BLaER1 treated with 17β-estradiol and CSF1 and Interleukin-3, amounts not matched to agents 10 nM and 100 nM (cell line): ENCODE data around the gene PPP4R4.

Source experiments
- H3K27ac ChIP-seq, 11 experiments: shearing (Covaris generic); formaldehyde crosslinking; 2 replicates each; pipeline ENCODE4 v1.8.1; 2022
- H3K27me3 ChIP-seq, 11 experiments: shearing (Covaris generic); formaldehyde crosslinking; 2 replicates each; pipeline ENCODE4 v1.8.1; 2022
- H3K36me3 ChIP-seq, 11 experiments: shearing (Covaris generic); formaldehyde crosslinking; 2 replicates each; pipeline ENCODE4 v1.8.1; 2022
- H3K4me1 ChIP-seq, 10 experiments: shearing (Covaris generic); formaldehyde crosslinking; 2 replicates each; pipeline ENCODE4 v1.8.1; 2022
- H3K4me2 ChIP-seq, 11 experiments: shearing (Covaris generic); formaldehyde crosslinking; 2 replicates each; pipeline ENCODE4 v1.8.1; 2022
- H3K4me3 ChIP-seq, 10 experiments: shearing (Covaris generic); formaldehyde crosslinking; 2 replicates each; pipeline ENCODE4 v1.8.1; 2022
- H3K9ac ChIP-seq, 11 experiments: shearing (Covaris generic); formaldehyde crosslinking; 2 replicates each; pipeline ENCODE4 v1.8.1; 2022
- H3K9me3 ChIP-seq, 11 experiments: shearing (Covaris generic); formaldehyde crosslinking; replicated peaks in 1 of 11; 2 replicates each; pipeline ENCODE4 v1.8.1; 2022
- H4K20me1 ChIP-seq, 11 experiments: shearing (Covaris generic); formaldehyde crosslinking; 2 replicates each; pipeline ENCODE4 v1.8.1; 2022
- Cebpa-rat ChIP-seq, 11 experiments: shearing (Covaris generic); IDR thresholded peaks; 2 replicates each; pipeline ENCODE4 v1.8.1; 2022

PPP4R4 gene, protein sequence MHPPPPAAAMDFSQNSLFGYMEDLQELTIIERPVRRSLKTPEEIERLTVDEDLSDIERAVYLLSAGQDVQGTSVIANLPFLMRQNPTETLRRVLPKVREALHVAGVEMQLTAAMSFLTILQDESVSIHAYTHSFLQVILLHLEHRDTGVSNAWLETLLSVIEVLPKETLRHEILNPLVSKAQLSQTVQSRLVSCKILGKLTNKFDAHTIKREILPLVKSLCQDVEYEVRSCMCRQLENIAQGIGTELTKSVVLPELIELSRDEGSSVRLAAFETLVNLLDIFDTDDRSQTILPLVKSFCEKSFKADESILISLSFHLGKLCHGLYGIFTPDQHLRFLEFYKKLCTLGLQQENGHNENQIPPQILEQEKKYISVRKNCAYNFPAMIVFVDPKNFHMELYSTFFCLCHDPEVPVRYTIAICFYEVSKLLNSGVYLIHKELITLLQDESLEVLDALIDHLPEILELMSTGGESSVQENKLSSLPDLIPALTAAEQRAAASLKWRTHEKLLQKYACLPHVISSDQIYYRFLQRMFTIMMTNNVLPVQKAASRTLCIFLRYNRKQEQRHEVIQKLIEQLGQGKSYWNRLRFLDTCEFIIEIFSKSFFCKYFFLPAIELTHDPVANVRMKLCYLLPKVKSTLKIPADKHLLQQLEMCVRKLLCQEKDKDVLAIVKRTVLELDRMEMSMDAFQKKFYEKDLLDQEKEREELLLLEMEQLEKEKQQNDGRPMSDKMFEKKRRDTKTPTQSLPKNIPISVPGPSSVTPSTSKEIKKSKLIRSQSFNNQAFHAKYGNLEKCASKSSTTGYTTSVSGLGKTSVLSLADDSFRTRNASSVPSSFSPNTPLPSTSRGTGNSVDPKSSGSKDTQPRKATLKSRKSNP

DNA sequence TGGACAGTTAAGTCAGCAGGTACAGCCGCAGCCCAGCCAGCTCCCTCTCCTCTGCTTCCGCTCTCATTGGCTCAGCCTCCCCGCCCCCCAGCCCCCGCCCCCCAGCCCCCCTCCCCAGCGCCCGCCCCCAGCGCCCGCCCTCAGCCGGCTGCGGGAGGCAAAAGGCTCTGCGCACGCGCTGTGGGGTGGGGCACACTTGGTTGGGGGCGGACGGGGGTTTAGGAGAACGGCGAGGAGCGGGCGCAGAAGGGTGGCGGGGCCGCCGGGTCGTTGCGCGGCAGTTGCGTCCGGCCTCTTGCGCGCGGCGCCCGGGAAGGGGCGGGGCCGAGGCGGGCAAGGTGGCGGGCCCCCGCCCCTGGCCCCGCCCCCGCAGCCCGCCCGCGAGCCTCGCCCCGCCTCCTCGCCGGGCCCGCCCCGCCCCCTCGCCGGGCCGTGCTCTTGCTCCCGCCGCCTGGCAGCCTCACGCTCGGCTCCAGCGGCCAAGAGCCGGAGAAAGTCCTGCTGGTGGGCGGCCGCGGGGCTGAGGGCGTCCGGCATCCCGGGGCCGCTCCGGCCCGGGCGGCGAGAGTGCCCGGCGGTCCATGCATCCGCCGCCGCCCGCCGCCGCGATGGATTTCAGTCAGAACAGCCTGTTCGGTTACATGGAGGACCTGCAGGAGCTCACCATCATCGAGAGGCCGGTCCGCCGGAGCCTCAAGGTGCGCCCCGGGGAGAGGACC, at the start of gene PPP4R4:
PPP4R4 (plus strand) TSS at position 438 of the 719 bp plus-strand sequence; CDS start at position 582, 144 bp downstream.
- no peak for TF ChIP-seq Cebpa-rat (IDR thresholded peaks at IDR 0.05)
- Histone ChIP-seq H3K36me3 (no peaks in the 10 kb centered on the region), H3K4me1 (peaks cover 0 to 17% (median 7%) of the 10 kb centered on the region in 10 experiments; a peak in 14 of 20 replicates), H3K9ac (peak within 1 kb of the TSS; percentile 58 to 78 (median 73); a peak in 20 of 22 replicates), H3K27me3 (peaks cover 40 to 64% (median 48%) of the 10 kb centered on the region in 11 experiments), H3K27ac (peak within 1 kb of the TSS in 10 of 11 experiments; percentile 38 to 67 (median 52); a peak in 13 of 22 replicates), H3K4me3 (peak within 1 kb of the TSS; percentile 67 to 78 (median 71)), H3K4me2 (peak within 1 kb of the TSS; percentile 94 to 98 (median 96)), H3K9me3 (no peaks in the 10 kb centered on the region), H4K20me1 (peaks cover 0 to 24% (median 0%) of the 10 kb centered on the region in 11 experiments; a peak in 7 of 22 replicates)

- Histone ChIP-seq H3K9ac (no peak overlapping the region), H3K9me3 (peaks cover 15 to 34% (median 27%) of the 10 kb centered on the region in 11 experiments; a peak in 21 of 22 replicates), H3K27ac (no peak overlapping the region), H3K27me3 (no peaks in the 10 kb centered on the region), H3K4me3 (no peak overlapping the region), H3K4me2 (peak overlapping the region in 2 of 11 experiments; percentile 18 to 21; a peak in 2 of 22 replicates), H4K20me1 (no peaks in the 10 kb centered on the region; a peak in 1 of 22 replicates), H3K4me1 (peaks cover under 1 to 23% (median 13%) of the 10 kb centered on the region in 10 experiments; a peak in 19 of 20 replicates), H3K36me3 (peaks cover 0 to 25% (median 0%) of the 10 kb centered on the region in 11 experiments; a peak in 9 of 22 replicates)
- TF ChIP-seq Cebpa-rat (IDR thresholded peaks at IDR 0.05): no peak
Measured at GRCh38 chr14:94124582-94125377, 49.3 kb upstream of the PPP4R4 start.

- Histone ChIP-seq H3K36me3 (peaks cover 0 to 25% (median 0%) of the 10 kb centered on the region in 11 experiments; a peak in 9 of 22 replicates), H3K9ac (no peak overlapping the region), H3K27me3 (no peaks in the 10 kb centered on the region), H4K20me1 (no peaks in the 10 kb centered on the region; a peak in 1 of 22 replicates), H3K4me2 (no peak overlapping the region), H3K4me1 (peaks cover 8 to 30% (median 18%) of the 10 kb centered on the region in 10 experiments; a peak in 19 of 20 replicates), H3K4me3 (no peak overlapping the region), H3K9me3 (peaks cover 4 to 24% (median 16%) of the 10 kb centered on the region in 11 experiments; a peak in 18 of 22 replicates), H3K27ac (no peak overlapping the region)
- TF ChIP-seq Cebpa-rat (IDR thresholded peaks at IDR 0.05): no peak
Measured at GRCh38 chr14:94125659-94126418, 48.3 kb upstream of the PPP4R4 start.

DNA sequence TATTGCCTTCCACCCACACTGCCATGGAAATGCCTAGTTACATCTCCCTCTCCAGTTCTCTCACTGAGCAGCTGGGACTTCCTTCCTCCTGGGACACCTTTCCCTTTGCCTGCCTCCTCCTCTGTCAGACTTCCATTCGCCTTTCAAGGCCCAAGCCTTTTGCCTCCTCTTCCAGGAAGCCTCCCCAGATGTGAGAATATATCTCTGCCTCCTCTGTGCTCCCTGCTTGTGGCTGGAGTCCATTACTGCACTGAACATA, 47.8 kb upstream of the PPP4R4 start:
- no peak for TF ChIP-seq Cebpa-rat (IDR thresholded peaks at IDR 0.05)
- no peaks in the 10 kb centered on the region; a peak in 1 of 22 replicates for H4K20me1 ChIP-seq
- peaks cover 0 to 25% (median 0%) of the 10 kb centered on the region in 11 experiments; a peak in 9 of 22 replicates for H3K36me3 ChIP-seq
- no peak overlapping the region for H3K4me2 ChIP-seq
- H3K9ac ChIP-seq: no peak overlapping the region
- no peak overlapping the region for H3K4me3 ChIP-seq
- H3K9me3 ChIP-seq: peaks cover 0 to 19% (median 11%) of the 10 kb centered on the region in 11 experiments; a peak in 10 of 22 replicates
- H3K4me1 ChIP-seq: peaks cover 8 to 30% (median 18%) of the 10 kb centered on the region in 10 experiments; a peak in 19 of 20 replicates
- H3K27me3 ChIP-seq: no peaks in the 10 kb centered on the region
- no peak overlapping the region for H3K27ac ChIP-seq

GRCh38 chr14:94126800-94127199, 47.3 kb upstream of the PPP4R4 start:
- Histone ChIP-seq H3K9ac (no peak overlapping the region), H3K4me2 (no peak overlapping the region), H3K9me3 (peaks cover 0 to 14% (median 9%) of the 10 kb centered on the region in 11 experiments; a peak in 8 of 22 replicates), H4K20me1 (no peaks in the 10 kb centered on the region; a peak in 1 of 22 replicates), H3K4me1 (peaks cover 8 to 30% (median 18%) of the 10 kb centered on the region in 10 experiments; a peak in 19 of 20 replicates), H3K27me3 (no peaks in the 10 kb centered on the region), H3K4me3 (no peak overlapping the region), H3K36me3 (peaks cover 0 to 25% (median 0%) of the 10 kb centered on the region in 11 experiments; a peak in 9 of 22 replicates), H3K27ac (no peak overlapping the region)
- TF ChIP-seq Cebpa-rat (IDR thresholded peaks at IDR 0.05): no peak

- no peak overlapping the region for H3K9ac ChIP-seq
- TF ChIP-seq Cebpa-rat (IDR thresholded peaks at IDR 0.05): no peak
- H3K27ac ChIP-seq: no peak overlapping the region
- peaks cover 0 to 25% (median 0%) of the 10 kb centered on the region in 11 experiments; a peak in 9 of 22 replicates for H3K36me3 ChIP-seq
- H3K4me3 ChIP-seq: no peak overlapping the region
- H4K20me1 ChIP-seq: no peaks in the 10 kb centered on the region; a peak in 1 of 22 replicates
- no peaks in the 10 kb centered on the region for H3K27me3 ChIP-seq
- H3K4me1 ChIP-seq: peaks cover 8 to 30% (median 18%) of the 10 kb centered on the region in 10 experiments; a peak in 19 of 20 replicates
- H3K9me3 ChIP-seq: peaks cover 0 to 11% (median 7%) of the 10 kb centered on the region in 11 experiments; a peak in 8 of 22 replicates
- H3K4me2 ChIP-seq: peak overlapping the region in 1 of 11 experiments; percentile 88; a peak in 1 of 22 replicates
Measured at GRCh38 chr14:94127330-94127729, 46.8 kb upstream of the PPP4R4 start.
